Gastrocnemius medialis (tissue), 4 donors: ENCODE data around the gene C12orf42.

Experiments
- CTCF ChIP-seq, 5 experiments: fragments of 450-650 bp in 3 of 5; fragments of 200-600 bp in 2 of 5; sonication (generic) in 2 of 5; IDR thresholded peaks in 4 of 5; conservative IDR thresholded peaks in 1 of 5; 1 replicate in 4 of 5; 2 replicates in 1 of 5; pipeline ENCODE4 v1.5.1; 2016 to 2019; ENCODE audit warnings: antibody characterized with exemption in 5 of 5, mild to moderate bottlenecking in 3 of 5, moderate library complexity in 3 of 5
- POLR2A ChIP-seq, 2 donors: fragments of 450-650 bp; IDR thresholded peaks; one replicate each; pipeline ENCODE4 v1.6.1; 2017; ENCODE audit warnings: antibody characterized with exemption in 2 of 2, mild to moderate bottlenecking in 2 of 2, moderate library complexity in 2 of 2

GRCh38 chr12:103382736-103383346, 112.9 kb downstream of the C12orf42 start:
- no peak for TF ChIP-seq CTCF (IDR thresholded peaks at IDR 0.05 in 4 of 5, conservative IDR thresholded peaks at IDR 0.05 in 1 of 5)
- no peak for TF ChIP-seq POLR2A (IDR thresholded peaks at IDR 0.05)
